ENCODE measurements around the gene GMCL2.

- no peak for TF ChIP-seq CTCF (IDR thresholded peaks at IDR 0.05; ENCODE audit: low read depth, low read length, missing input control)
- no peak for TF ChIP-seq RAD21 (IDR thresholded peaks at IDR 0.05)
- no peak for TF ChIP-seq HNF4G (IDR thresholded peaks at IDR 0.05)
- TF ChIP-seq YY1 (IDR thresholded peaks at IDR 0.05), result no peak
Measured at GRCh38 chr5:178176791-178177190, 10.4 kb downstream of the GMCL2 start.

Data from liver (tissue), 3 donors.